MCF 10A (cell line): ENCODE measurements around the gene RTN4RL1. TPM values are rescaled to one million over a fixed set of nuclear protein-coding genes. Genes with fewer than 3 reads are reported as not detected.

Source experiments
- BruUV-seq: library from RNA; stranded (reverse); fragments of 400-500 nt; replicated peaks from 2 replicates; lab custom pipeline; 2021; lab: Mats Ljungman, UMichigan
- CTCF ChIA-PET: fragments of 300-600 bp; sonication (Branson Sonifier 250); formaldehyde crosslinking; extraction: SDS; loops from one replicate; lab custom pipeline; 2021; ENCODE audit warnings: antibody characterized with exemption, inconsistent platforms; lab: Yijun Ruan, JAX
- POLR2A ChIA-PET: fragments of 300-600, 350-650 bp; sonication (Branson Sonifier 250); formaldehyde crosslinking; extraction: SDS; loops from one replicate; lab custom pipeline; 2020; ENCODE audit warnings: antibody characterized with exemption, inconsistent platforms; lab: Yijun Ruan, JAX
- DNase-seq: peaks from one replicate; pipeline ENCODE4 v3.0.0-alpha.2; 2018; ENCODE audit not compliant: unreplicated experiment
- H3K27ac Mint-ChIP-seq: one replicate; pipeline ENCODE4 v1.8.0; 2022; ENCODE audit warnings: mild to moderate bottlenecking, low read depth, mixed read lengths; ENCODE audit not compliant: unreplicated experiment
- H3K27me3 Mint-ChIP-seq: one replicate; pipeline ENCODE4 v1.8.0; 2022; ENCODE audit warnings: mixed read lengths; ENCODE audit not compliant: insufficient read depth, unreplicated experiment
- H3K36me3 Mint-ChIP-seq: one replicate; pipeline ENCODE4 v1.8.0; 2022; ENCODE audit warnings: mild to moderate bottlenecking, moderate library complexity, mixed read lengths; ENCODE audit not compliant: insufficient read depth, unreplicated experiment
- H3K4me1 Mint-ChIP-seq: one replicate; pipeline ENCODE4 v1.8.0; 2022; ENCODE audit warnings: mixed read lengths; ENCODE audit not compliant: insufficient read depth, unreplicated experiment
- H3K4me3 Mint-ChIP-seq: one replicate; pipeline ENCODE4 v1.8.0; 2022; ENCODE audit warnings: mild to moderate bottlenecking, moderate library complexity, mixed read lengths; ENCODE audit not compliant: unreplicated experiment
- H3K9me3 Mint-ChIP-seq: one replicate; pipeline ENCODE4 v1.8.0; 2022; ENCODE audit warnings: mixed read lengths; ENCODE audit not compliant: unreplicated experiment
- CTCF ChIP-seq: fragments of 200-600 bp; IDR thresholded peaks from one replicate; pipeline ENCODE4 v1.8.0; 2022; ENCODE audit warnings: antibody characterized with exemption, mild to moderate bottlenecking; ENCODE audit not compliant: unreplicated experiment
- intact Hi-C: fragments of 100-400 bp; cut with micrococcal nuclease; formaldehyde crosslinking; loops from 2 replicates; pipeline ENCODE4 v1.14.1; 2022
- total RNA-seq: library from RNA; stranded (reverse); gene quantifications from 2 replicates; pipeline ENCODE4 v1.2.3, GENCODE V29; 2022

The RTN4RL1 gene
- total RNA-seq, 1 experiment from 2014 or later: 2.9 TPM

- peak overlapping the region; percentile 77 for H3K4me3 Mint-ChIP-seq
- TF ChIP-seq CTCF: no peak
- H3K27me3 Mint-ChIP-seq: no peaks in the 10 kb centered on the region
- BruUV-seq: no TSS peak
- peaks cover 5% of the 10 kb centered on the region for H3K36me3 Mint-ChIP-seq
- intact Hi-C loops: no loop called here
- DNase-seq: no peak
- H3K9me3 Mint-ChIP-seq: no peaks in the 10 kb centered on the region
- POLR2A ChIA-PET: interaction anchor here (0.5 kb wide), 1 partner anchor 224 kb away, joined by 3 read pairs; no protein-coding TSS in a partner anchor
- H3K4me1 Mint-ChIP-seq: peaks cover 17% of the 10 kb centered on the region
- no peak overlapping the region for H3K27ac Mint-ChIP-seq
- CTCF ChIA-PET: interaction anchor here (0.6 to 1.6 kb wide), 4 partner anchors 17 to 294 kb away, joined by 3 to 11 read pairs (median 3); no protein-coding TSS in a partner anchor
Observed at GRCh38 chr17:2051061-2051932, 26.2 kb upstream of the RTN4RL1 start.

GRCh38 chr17:2050300-2051060, 25.3 kb upstream of the RTN4RL1 start:
- Mint-ChIP-seq H3K9me3 (no peaks in the 10 kb centered on the region), H3K4me3 (peak overlapping the region; percentile 77), H3K27me3 (no peaks in the 10 kb centered on the region), H3K4me1 (peaks cover 17% of the 10 kb centered on the region), H3K27ac (no peak overlapping the region), H3K36me3 (peaks cover 5% of the 10 kb centered on the region)
- intact Hi-C loops: no loop called here
- peak; percentile 60 for DNase-seq
- CTCF ChIA-PET: no interaction called here
- TF ChIP-seq CTCF: no peak
- POLR2A ChIA-PET: interaction anchor here (0.8 kb wide), 1 partner anchor 25 kb away, joined by 3 read pairs; the partner anchor contains the start of gene RTN4RL1
- no TSS peak for BruUV-seq

- no peak for TF ChIP-seq CTCF
- peak overlapping the region; percentile 77 for H3K4me3 Mint-ChIP-seq
- DNase-seq: peak; percentile 63
- peaks cover 10% of the 10 kb centered on the region for H3K36me3 Mint-ChIP-seq
- CTCF ChIA-PET: no interaction called here
- peaks cover 20% of the 10 kb centered on the region for H3K4me1 Mint-ChIP-seq
- H3K9me3 Mint-ChIP-seq: no peaks in the 10 kb centered on the region
- TSS peak; percentile 64 for BruUV-seq
- intact Hi-C loops: no loop called here
- POLR2A ChIA-PET: interaction anchor here (0.8 to 1.3 kb wide), 2 partner anchors 25 to 332 kb away, joined by 3 read pairs; partner anchors contain the start of gene RTN4RL1
- no peak overlapping the region for H3K27ac Mint-ChIP-seq
- no peaks in the 10 kb centered on the region for H3K27me3 Mint-ChIP-seq
Observed at GRCh38 chr17:2049333-2050299, 24.5 kb upstream of the RTN4RL1 start.
